HEK293 (cell line): ENCODE data around the gene ANTXR1.

Source experiments
- MYNN ChIP-seq: fragments of 450-650 bp; formaldehyde crosslinking; IDR thresholded peaks from 2 replicates; pipeline ENCODE4 v1.5.1; 2016; ENCODE audit warnings: missing biosample characterization, missing genetic modification characterization, borderline replicate concordance
- ZNF10 ChIP-seq: fragments of 450-650 bp; formaldehyde crosslinking; IDR thresholded peaks from 2 replicates; pipeline ENCODE4 v1.5.1; 2017; ENCODE audit warnings: missing biosample characterization, missing genetic modification characterization
- ZNF292 ChIP-seq: fragments of 450-650 bp; formaldehyde crosslinking; IDR thresholded peaks from 2 replicates; pipeline ENCODE4 v1.5.1; 2016; ENCODE audit warnings: low read depth, missing biosample characterization, missing genetic modification characterization, borderline replicate concordance
- ZNF514 ChIP-seq: fragments of 450-650 bp; formaldehyde crosslinking; IDR thresholded peaks from 2 replicates; pipeline ENCODE4 v1.5.1; 2016; ENCODE audit warnings: missing biosample characterization, missing genetic modification characterization
- TF ChIP-seq, protein P1 (sequence below): fragments of 450-650 bp; formaldehyde crosslinking; IDR thresholded peaks from 2 replicates; pipeline ENCODE4 v1.5.1; 2016; ENCODE audit warnings: missing biosample characterization, missing genetic modification characterization, low read depth
- TF ChIP-seq, protein P2 (sequence below): fragments of 450-650 bp; formaldehyde crosslinking; IDR thresholded peaks from 2 replicates; pipeline ENCODE4 v1.5.1; 2016; ENCODE audit warnings: missing biosample characterization, missing genetic modification characterization
- TF ChIP-seq, protein P3 (sequence below): fragments of 450-650 bp; formaldehyde crosslinking; IDR thresholded peaks from 2 replicates; pipeline ENCODE4 v1.5.1; 2016; ENCODE audit warnings: missing biosample characterization, missing genetic modification characterization, low read depth
- TF ChIP-seq, protein P4 (sequence below): fragments of 450-650 bp; formaldehyde crosslinking; IDR thresholded peaks from 2 replicates; pipeline ENCODE4 v1.5.1; 2016; ENCODE audit warnings: missing biosample characterization, missing genetic modification characterization
- TF ChIP-seq, protein P5 (sequence below): fragments of 450-650 bp; formaldehyde crosslinking; IDR thresholded peaks from 2 replicates; pipeline ENCODE4 v1.5.1; 2016; ENCODE audit warnings: missing biosample characterization, missing genetic modification characterization

DNA sequence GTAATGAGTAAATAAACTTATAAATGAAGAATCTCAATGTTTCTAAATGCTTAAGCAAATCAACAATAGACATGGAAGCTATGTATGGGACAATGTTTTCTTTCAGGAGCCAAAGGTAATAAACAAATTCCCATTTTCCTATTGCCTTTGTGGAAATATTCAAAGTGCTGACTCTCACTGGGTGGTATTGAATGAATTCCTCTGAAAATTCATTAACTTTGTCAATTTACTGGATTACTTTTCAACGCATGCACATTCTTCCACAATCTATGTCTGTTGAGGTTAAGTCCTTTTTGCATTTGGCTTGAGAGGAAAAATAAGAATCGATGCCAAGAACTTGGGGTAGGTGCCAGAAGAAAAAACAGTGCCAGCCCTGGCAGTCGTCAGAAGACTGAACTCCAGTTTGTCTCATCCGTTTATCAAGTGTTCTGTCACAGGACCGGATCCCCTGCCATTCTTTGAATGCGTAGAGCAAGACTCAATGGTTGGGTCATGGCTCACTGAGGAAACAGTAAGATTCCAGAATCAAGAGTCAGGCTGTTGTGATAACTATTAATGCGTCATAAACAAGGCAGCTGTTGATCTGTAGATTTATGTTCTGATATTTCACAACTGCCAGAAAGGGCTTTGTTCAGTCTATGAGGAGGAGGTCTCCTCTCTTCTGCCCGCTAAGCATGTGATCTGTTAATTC is 240.8 kb downstream of the ANTXR1 start:
- TF ChIP-seq ZNF292 (tag by site-specific recombination) (no peak), ZNF10 (no peak), MYNN (tag by site-specific recombination) (no peak), ZNF514 (tag by site-specific recombination) (no peak)
- TF ChIP-seq, protein P1, sequence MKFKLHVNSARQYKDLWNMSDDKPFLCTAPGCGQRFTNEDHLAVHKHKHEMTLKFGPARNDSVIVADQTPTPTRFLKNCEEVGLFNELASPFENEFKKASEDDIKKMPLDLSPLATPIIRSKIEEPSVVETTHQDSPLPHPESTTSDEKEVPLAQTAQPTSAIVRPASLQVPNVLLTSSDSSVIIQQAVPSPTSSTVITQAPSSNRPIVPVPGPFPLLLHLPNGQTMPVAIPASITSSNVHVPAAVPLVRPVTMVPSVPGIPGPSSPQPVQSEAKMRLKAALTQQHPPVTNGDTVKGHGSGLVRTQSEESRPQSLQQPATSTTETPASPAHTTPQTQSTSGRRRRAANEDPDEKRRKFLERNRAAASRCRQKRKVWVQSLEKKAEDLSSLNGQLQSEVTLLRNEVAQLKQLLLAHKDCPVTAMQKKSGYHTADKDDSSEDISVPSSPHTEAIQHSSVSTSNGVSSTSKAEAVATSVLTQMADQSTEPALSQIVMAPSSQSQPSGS (tag by site-specific recombination): no peak
- TF ChIP-seq, protein P2, sequence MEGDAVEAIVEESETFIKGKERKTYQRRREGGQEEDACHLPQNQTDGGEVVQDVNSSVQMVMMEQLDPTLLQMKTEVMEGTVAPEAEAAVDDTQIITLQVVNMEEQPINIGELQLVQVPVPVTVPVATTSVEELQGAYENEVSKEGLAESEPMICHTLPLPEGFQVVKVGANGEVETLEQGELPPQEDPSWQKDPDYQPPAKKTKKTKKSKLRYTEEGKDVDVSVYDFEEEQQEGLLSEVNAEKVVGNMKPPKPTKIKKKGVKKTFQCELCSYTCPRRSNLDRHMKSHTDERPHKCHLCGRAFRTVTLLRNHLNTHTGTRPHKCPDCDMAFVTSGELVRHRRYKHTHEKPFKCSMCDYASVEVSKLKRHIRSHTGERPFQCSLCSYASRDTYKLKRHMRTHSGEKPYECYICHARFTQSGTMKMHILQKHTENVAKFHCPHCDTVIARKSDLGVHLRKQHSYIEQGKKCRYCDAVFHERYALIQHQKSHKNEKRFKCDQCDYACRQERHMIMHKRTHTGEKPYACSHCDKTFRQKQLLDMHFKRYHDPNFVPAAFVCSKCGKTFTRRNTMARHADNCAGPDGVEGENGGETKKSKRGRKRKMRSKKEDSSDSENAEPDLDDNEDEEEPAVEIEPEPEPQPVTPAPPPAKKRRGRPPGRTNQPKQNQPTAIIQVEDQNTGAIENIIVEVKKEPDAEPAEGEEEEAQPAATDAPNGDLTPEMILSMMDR (tag by site-specific recombination): no peak
- TF ChIP-seq, protein P3, sequence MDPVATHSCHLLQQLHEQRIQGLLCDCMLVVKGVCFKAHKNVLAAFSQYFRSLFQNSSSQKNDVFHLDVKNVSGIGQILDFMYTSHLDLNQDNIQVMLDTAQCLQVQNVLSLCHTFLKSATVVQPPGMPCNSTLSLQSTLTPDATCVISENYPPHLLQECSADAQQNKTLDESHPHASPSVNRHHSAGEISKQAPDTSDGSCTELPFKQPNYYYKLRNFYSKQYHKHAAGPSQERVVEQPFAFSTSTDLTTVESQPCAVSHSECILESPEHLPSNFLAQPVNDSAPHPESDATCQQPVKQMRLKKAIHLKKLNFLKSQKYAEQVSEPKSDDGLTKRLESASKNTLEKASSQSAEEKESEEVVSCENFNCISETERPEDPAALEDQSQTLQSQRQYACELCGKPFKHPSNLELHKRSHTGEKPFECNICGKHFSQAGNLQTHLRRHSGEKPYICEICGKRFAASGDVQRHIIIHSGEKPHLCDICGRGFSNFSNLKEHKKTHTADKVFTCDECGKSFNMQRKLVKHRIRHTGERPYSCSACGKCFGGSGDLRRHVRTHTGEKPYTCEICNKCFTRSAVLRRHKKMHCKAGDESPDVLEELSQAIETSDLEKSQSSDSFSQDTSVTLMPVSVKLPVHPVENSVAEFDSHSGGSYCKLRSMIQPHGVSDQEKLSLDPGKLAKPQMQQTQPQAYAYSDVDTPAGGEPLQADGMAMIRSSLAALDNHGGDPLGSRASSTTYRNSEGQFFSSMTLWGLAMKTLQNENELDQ (tag by site-specific recombination): no peak
- TF ChIP-seq, protein P4, sequence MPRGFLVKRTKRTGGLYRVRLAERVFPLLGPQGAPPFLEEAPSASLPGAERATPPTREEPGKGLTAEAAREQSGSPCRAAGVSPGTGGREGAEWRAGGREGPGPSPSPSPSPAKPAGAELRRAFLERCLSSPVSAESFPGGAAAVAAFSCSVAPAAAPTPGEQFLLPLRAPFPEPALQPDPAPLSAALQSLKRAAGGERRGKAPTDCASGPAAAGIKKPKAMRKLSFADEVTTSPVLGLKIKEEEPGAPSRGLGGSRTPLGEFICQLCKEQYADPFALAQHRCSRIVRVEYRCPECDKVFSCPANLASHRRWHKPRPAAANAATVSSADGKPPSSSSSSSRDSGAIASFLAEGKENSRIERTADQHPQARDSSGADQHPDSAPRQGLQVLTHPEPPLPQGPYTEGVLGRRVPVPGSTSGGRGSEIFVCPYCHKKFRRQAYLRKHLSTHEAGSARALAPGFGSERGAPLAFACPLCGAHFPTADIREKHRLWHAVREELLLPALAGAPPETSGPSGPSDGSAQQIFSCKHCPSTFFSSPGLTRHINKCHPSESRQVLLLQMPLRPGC (tag by site-specific recombination): no peak
- TF ChIP-seq, protein P5, sequence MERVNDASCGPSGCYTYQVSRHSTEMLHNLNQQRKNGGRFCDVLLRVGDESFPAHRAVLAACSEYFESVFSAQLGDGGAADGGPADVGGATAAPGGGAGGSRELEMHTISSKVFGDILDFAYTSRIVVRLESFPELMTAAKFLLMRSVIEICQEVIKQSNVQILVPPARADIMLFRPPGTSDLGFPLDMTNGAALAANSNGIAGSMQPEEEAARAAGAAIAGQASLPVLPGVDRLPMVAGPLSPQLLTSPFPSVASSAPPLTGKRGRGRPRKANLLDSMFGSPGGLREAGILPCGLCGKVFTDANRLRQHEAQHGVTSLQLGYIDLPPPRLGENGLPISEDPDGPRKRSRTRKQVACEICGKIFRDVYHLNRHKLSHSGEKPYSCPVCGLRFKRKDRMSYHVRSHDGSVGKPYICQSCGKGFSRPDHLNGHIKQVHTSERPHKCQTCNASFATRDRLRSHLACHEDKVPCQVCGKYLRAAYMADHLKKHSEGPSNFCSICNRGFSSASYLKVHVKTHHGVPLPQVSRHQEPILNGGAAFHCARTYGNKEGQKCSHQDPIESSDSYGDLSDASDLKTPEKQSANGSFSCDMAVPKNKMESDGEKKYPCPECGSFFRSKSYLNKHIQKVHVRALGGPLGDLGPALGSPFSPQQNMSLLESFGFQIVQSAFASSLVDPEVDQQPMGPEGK (tag by site-specific recombination): no peak
